NCI-H1694 (cell line): ENCODE results near the gene CAPN9.
"Not testable (repeated sequence)": the region's sequence is repeated elsewhere in the genome, so short reads cannot be mapped to it uniquely, and the experiment has no call there.

Experiments
- DNase-seq: peaks from one replicate; lab custom pipeline; 2025; lab: John Stamatoyannopoulos, UW

Gene CAPN9

DNA sequence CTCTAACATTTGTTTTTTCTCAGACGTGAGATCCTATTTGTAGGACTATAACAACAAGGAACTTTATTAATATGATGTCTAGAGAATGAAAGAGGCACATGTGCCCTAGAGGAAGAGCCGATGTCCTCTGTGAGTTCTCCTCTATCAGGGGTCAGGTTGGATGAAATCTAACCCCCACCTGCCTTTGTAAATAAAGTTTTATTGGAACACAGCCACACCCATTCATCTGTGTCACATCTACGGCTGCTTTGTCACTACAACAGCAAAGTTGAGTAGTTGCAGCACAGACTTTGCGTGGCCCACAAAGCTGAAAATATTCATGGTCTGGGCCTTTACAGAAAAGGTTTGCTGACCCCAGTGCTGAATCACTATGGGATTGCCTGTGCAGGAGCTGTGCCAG is 571 bp upstream of the CAPN9 start:
- no peak for DNase-seq

DNA sequence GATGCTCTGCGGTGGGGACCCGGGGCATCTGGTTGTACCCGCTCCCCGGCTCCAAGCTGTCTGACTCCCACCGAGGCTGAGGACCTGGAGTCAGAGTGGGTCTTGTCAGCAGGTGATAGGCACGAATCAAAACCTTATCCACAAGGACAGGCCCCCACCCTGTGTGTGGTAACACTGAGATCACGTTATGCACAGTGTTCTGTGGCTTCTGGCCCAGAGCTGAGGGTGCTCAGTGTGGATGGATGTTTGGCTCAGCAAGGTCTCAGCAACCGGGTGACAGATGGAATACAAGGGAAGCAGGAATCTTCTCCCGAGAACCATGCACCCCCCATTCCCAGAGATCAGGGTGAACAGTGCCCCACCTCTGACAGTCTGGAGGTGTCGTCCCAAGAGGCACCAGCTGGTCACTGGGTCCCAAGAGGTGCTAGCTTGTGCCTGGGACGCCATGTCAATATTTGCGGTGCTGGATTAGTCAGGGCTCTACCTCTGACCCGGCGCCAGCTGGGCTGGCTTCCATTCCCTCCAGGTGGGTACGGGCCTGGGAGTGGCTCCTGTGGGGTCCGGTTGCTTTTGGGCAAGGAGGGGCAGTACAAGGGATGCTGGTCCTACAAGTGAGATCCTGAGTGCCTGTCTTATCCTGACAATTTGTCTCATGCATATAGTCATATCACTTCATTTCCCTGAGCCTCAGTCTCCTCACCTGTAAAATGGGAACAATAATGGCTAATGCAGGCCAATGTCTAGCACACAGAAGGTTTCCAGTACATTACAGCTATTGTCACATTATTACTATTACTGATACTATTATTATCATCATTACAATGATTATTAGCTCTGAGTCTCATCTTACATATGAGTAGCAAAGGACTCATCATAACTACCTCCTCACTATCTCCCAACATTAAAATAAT is 957 bp downstream of the CAPN9 start:
- DNase-seq: peak; percentile 70

GRCh38 chr1:230749150-230749549 is 2.0 kb downstream of the CAPN9 start:
- no peak for DNase-seq

DNA sequence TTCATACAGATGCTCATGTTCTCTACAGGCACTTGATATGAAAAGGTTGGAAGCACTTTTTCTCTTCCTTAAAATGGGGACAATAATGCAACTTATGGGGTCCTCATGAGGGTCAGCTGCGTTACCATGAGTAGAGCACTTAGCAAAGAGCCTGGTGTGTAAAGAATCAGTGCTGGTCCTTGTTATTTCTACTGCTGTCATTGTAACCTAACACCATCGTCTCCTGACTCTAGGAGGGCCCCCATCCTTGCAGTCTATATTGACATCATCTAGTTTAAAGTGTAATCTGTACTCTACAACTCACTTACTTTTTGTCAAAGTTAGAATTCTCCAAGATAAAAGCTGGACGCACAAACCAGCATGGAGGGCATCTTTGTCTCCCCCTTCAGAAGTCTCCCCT is 2.4 kb downstream of the CAPN9 start:
- no peak for DNase-seq

- DNase-seq: no peak
Measured at GRCh38 chr1:230750576-230750975, 3.4 kb downstream of the CAPN9 start.

- DNase-seq: no peak
Measured at GRCh38 chr1:230750986-230751625, 3.9 kb downstream of the CAPN9 start.

- DNase-seq: peak; percentile 93
Measured at GRCh38 chr1:230752407-230752806, 5.2 kb downstream of the CAPN9 start.

DNA sequence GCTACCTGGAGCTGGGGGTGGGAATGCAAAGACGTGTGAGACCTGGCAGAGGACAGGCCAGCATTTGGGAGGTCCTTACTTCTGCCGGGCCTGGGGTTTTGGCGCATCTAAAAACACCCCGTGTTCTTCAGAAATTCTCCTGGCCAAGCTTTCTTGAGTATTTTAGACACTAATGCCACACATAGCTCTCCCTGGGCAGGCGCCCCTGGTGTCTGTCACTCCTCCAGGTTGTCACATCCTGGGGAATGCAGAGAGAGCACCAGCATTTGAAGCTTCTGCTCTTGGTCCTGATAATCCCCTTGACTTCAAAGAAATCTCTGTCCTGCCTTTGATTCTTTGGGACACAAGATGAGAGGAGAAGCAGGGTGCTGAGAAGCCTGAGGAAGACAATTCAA is 6.0 kb downstream of the CAPN9 start:
- no peak for DNase-seq

- peak; percentile 86 for DNase-seq
Measured at GRCh38 chr1:230753586-230754251, 6.5 kb downstream of the CAPN9 start.

GRCh38 chr1:230754796-230755195 is 7.6 kb downstream of the CAPN9 start:
- no peak for DNase-seq

DNA sequence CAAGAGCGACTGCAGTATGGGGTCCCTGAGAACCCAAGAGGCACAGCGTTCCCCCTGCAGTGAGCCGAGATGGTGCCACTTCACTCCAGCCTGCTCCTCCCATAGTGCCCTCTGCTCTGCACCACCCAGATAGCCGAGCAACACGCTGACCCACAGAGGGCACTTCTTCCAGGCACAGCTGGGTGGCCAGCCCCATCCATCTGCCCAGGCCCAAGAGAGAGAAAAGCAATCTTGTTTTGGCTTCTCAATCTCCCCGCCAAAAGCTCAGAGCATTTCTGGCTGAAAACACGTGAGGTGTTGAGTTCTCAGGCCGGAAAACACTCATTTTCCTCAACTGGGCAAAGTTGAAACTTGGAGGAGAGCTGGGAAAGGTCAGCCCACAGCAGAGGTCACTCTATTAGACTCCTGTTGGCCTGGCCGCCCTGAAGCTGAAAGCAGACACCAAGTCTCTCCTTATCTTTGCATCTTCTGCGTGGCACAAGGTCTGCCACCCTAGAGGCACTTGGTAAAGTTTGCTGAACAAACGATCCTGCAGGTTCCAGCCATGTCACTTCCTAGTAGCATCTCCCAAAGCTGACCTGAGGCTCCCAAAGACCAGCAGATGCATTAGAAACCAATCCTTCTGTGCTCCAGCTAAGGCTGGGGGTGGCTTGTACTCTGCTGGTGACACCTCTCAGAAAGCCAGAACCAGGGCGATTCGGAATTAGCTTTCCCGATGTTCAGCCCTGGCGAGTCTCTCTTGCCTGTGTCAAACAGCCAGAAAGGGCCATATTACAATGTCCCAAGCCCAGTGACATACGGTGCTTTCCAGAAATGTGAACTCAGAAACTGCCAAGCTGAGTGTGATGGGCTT is 10.9 kb downstream of the CAPN9 start:
- no peak for DNase-seq

DNA sequence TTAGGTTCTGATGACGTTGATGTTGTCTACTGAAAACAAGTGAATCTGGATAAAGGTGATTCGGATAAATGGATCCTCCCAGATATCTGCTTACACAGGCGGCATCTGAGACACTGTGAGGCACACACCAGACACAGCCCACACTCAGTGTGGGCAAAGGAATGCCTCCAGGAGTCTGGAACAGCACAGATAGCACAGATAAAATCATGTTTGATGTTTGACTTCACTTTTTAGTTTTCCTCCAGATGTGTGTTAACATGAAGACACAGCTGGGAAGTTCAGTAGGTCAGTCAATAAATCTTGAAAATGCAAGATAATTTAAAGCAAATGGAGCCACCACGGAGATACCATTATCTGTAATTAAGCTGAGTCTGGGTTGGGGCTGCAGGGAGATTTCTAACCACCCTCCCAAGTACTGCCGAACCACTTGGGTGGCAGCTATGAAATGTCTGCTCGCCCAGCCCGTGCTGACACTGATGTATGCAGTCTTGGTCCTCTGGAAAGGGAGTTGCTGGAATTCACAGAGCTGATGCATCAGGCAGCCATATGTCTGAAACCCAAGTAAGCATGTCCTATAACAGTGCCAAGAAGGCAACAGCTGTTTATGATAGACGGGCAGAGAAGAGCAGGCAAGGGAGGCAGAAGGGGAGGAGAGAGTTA is 11.7 kb downstream of the CAPN9 start:
- peak; percentile 97 for DNase-seq

GRCh38 chr1:230759369-230760065 is 12.3 kb downstream of the CAPN9 start:
- DNase-seq: peak; percentile 93

DNA sequence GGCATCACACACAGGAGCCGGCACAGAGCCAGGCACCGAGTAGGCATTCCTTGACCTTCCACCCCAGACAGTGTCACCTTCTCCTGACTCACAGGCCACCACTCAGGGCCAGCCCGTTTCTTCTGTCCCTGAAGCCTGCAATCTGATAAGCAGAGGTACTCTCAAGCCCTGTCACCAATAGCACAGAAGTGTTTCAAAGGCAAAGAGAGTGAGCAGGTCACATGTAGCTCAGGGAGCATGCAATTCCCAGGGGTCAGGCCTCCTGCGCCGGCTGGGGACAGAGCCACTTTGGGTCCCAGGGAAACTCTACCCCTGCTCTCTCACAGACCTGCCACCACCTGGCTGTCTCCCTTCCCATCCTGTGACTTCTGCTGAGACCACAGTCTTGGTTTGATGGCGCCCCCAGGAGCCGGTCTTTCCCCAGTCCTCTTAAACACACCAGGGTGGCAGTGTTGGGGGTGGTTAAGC is 13.2 kb downstream of the CAPN9 start:
- DNase-seq: peak; percentile 53

DNA sequence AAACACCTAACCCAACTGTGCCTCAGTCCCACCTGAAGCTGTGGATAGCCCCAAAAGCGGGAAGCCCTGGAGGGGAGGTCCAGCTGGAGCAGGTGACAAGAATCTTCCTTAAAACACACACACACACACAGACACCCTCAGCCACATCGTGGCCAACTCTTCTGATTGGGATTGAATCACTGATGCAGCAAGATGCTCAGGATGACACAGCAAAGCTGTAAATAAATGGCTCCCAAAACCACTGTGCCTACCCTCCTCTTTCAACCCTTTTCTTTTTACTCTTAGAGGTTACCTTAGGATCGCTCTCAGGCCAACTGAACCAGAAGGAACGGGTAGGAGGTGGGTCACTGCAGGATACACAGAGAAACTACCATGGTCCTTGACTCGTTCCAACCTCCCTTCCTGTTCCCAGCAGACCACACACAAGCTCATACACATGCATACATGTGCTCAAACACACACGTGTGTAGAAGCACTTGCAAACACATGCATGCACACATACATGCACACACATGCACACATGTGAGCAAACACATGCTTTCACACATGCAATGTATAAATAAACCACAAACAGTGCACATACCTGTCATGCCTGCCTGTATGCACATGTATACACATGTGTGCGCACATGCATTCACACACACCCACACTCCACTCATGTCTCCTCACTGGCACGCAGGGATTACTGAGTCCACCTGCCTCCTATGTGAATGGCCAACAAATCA is 14.4 kb downstream of the CAPN9 start:
- DNase-seq: no peak

GRCh38 chr1:230763927-230764591 is 16.9 kb downstream of the CAPN9 start:
- no peak for DNase-seq

DNA sequence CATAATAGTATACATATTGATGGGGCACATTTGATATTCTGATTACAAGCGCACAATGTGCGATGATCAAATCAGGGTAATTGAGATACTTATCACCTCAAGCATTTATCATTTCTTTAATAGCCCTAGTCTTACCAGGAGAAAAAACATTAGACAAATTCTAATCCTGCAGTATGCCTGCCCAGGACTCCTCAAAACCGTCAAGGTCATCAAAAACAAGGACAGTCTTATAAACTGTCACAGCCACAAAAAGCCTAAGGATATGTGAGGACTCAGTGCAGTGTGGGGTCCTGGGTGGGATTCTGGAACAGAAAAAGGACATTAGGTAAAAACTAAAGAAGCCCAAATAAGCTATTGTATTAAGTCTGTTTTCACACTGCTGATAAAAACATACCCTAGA is 19.1 kb downstream of the CAPN9 start:
- no peak for DNase-seq

DNA sequence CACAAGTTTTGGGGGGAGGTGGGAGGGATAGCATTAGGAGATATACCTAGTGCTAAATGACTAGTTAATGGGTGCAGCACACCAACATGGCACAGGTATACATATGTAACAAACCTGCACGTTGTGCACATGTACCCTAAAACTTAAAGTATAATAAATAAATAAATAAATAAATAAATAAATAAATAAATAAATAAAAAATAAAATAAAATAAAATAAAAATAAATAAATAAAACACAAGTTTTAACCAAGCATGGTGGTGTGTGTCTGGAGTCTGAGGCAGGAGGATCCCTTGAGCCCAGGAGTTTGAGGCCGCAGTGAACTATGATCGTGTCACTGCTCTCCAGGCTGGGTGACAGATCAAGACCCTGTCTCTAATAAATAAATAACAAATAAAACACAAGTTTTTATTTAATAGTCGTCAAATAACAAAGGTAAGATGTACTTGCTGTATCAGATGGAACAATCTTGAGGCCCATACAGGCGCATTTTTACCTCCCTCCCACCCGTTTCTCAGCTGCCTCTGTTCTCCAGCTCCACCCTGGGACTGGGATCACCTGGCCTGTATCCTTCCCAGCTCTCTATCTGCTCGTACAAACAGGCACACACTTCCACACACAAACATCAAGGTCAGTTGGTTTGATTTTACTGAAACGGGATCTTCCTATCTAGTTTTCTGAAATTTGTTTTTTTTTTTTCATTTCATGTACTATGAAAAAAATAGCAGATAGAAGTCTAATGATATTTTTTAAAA is 20.8 kb downstream of the CAPN9 start:
- DNase-seq: not testable (repeated sequence)
